Measurements from ENCODE around the gene MUC5B.

The MUC5B gene

GRCh38 chr11:1308743-1309497, 86.1 kb downstream of the MUC5B start:
- peak overlapping the region; percentile 74 for H3K4me3 ChIP-seq (ENCODE audit: low read depth, low read length)
- TF ChIP-seq, protein P1, sequence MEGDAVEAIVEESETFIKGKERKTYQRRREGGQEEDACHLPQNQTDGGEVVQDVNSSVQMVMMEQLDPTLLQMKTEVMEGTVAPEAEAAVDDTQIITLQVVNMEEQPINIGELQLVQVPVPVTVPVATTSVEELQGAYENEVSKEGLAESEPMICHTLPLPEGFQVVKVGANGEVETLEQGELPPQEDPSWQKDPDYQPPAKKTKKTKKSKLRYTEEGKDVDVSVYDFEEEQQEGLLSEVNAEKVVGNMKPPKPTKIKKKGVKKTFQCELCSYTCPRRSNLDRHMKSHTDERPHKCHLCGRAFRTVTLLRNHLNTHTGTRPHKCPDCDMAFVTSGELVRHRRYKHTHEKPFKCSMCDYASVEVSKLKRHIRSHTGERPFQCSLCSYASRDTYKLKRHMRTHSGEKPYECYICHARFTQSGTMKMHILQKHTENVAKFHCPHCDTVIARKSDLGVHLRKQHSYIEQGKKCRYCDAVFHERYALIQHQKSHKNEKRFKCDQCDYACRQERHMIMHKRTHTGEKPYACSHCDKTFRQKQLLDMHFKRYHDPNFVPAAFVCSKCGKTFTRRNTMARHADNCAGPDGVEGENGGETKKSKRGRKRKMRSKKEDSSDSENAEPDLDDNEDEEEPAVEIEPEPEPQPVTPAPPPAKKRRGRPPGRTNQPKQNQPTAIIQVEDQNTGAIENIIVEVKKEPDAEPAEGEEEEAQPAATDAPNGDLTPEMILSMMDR (IDR thresholded peaks at IDR 0.05; ENCODE audit: borderline replicate concordance, insufficient read depth, low read depth, low read length), result no peak

- TF ChIP-seq, protein P1 (IDR thresholded peaks at IDR 0.05; ENCODE audit: borderline replicate concordance, insufficient read depth, low read depth, low read length), result 0 out of 2 replicates have a peak, but pooled peaks have one; percentile 25
- H3K4me3 ChIP-seq (ENCODE audit: low read depth, low read length), result peak within 1 kb of the TSS; percentile 78
Measured at GRCh38 chr11:1309498-1310317, 86.8 kb downstream of the MUC5B start, which contains the start of gene TOLLIP. TSS of gene TOLLIP (minus strand) at chr11:1309632. CDS start at chr11:1309498, 134 bp downstream.

DNA sequence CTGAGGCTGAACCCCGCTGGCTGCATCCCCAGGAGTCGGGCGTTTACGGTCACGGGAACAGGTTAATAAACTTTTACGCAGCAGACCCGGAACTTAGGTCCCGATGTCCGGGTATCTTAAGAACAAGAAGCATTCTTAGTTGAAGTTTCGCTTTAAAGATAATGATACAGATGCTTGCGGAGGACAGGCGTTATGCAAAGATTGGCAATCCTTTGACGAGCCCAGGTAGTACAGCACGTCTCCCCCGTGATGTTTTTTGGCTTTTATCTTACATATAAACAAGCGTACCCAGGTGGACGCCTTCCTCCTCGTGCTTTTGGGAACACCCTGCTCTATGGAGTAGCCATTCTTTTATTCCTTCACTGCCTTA, 87.4 kb downstream of the MUC5B start:
- peak overlapping the region; percentile 78 for H3K4me3 ChIP-seq (ENCODE audit: low read depth, low read length)
- TF ChIP-seq, protein P1 (IDR thresholded peaks at IDR 0.05; ENCODE audit: borderline replicate concordance, insufficient read depth, low read depth, low read length), result no peak

- H3K4me3 ChIP-seq (ENCODE audit: low read depth, low read length), result peak overlapping the region; percentile 78
- TF ChIP-seq, protein P1 (IDR thresholded peaks at IDR 0.05; ENCODE audit: borderline replicate concordance, insufficient read depth, low read depth, low read length), result no peak
Measured at GRCh38 chr11:1310772-1311468, 88.1 kb downstream of the MUC5B start.
